K562 (cell line): ENCODE measurements around the gene TNIP1. TPM values are rescaled to one million over a fixed set of nuclear protein-coding genes. Genes with fewer than 3 reads are reported as not detected.

Experiments used
- ATAC-seq: fragments of 200-7000 bp; cut with Tn5 transposase; 3 replicates; pipeline ENCODE4 v1.9.1; 2020; ENCODE audit warnings: moderate library complexity
- BruUV-seq: library from RNA; stranded (reverse); fragments of 400-500 nt; replicated peaks from 2 replicates; lab custom pipeline; 2021; lab: Mats Ljungman, UMichigan
- CTCF ChIA-PET: fragments of 300-600 bp; formaldehyde crosslinking; extraction: SDS; loops from one replicate; lab custom pipeline; 2021; ENCODE audit warnings: low intra/inter-chr PET ratio; lab: Yijun Ruan, JAX
- POLR2A ChIA-PET: fragments of 300-600, 350-650 bp; sonication (Branson Sonifier 250); formaldehyde crosslinking; extraction: SDS; loops from one replicate; lab custom pipeline; 2021; ENCODE audit warnings: antibody characterized with exemption, inconsistent platforms; lab: Yijun Ruan, JAX
- DNase-seq, 4 experiments: peaks; one replicate each; pipeline versions ENCODE4 v3.0.0 to v3.0.0-alpha.2; 2011 to 2018; ENCODE audit warnings: low spot score in 3 of 4, mixed read lengths in 3 of 4; ENCODE audit errors: extremely low read depth in 1 of 4
- FAIRE-seq: peaks from 2 replicates; lab custom pipeline; 2011; peaks lifted over from hg19 to GRCh38; lab: Jason Lieb, UNC
- H2AFZ ChIP-seq: 2 replicates; pipeline ENCODE4 v1.6.0; 2011; ENCODE audit warnings: low read depth, low read length, control low read depth, inconsistent platforms
- H3K27ac ChIP-seq: fragments of 200-600 bp; 3 replicates; pipeline ENCODE4 v1.8.0; 2011; ENCODE audit warnings: low read depth, mild to moderate bottlenecking, control low read depth, inconsistent platforms, low read length, moderate library complexity, mixed read lengths; ENCODE audit errors: extremely low read depth
- H3K27me3 ChIP-seq, 2 experiments: fragments of 300-600 bp in 1 of 2; 2 replicates in 1 of 2; 3 replicates in 1 of 2; pipeline versions ENCODE4 v1.6.0 to v1.8.0; 2011; ENCODE audit warnings: inconsistent platforms in 2 of 2, low read length in 2 of 2, mild to moderate bottlenecking in 1 of 2, mixed read lengths in 1 of 2, moderate library complexity in 1 of 2; ENCODE audit not compliant: control insufficient read depth in 2 of 2, insufficient read depth in 2 of 2
- H3K36me3 ChIP-seq: fragments of 300-600 bp; 3 replicates; pipeline ENCODE4 v1.8.0; 2011; ENCODE audit warnings: mild to moderate bottlenecking, low read length, inconsistent platforms; ENCODE audit not compliant: control insufficient read depth, insufficient read depth
- H3K4me1 ChIP-seq, 2 experiments: fragments of 200-600 bp in 1 of 2; replicated peaks in 1 of 2; 2 replicates in 1 of 2; 3 replicates in 1 of 2; pipeline versions ENCODE4 v1.5.1 to v1.8.0; 2011; ENCODE audit warnings: inconsistent platforms in 2 of 2, low read length in 2 of 2, mild to moderate bottlenecking in 1 of 2, mixed read lengths in 1 of 2, moderate library complexity in 1 of 2; ENCODE audit not compliant: control insufficient read depth in 2 of 2, insufficient read depth in 2 of 2
- H3K4me2 ChIP-seq: 2 replicates; pipeline ENCODE4 v1.6.1; 2011; ENCODE audit warnings: low read length, control low read depth, inconsistent platforms, mixed read lengths; ENCODE audit not compliant: insufficient read depth
- H3K4me3 ChIP-seq: fragments of 200-600 bp; sonication (generic), shearing (Covaris generic); 2 replicates; pipeline ENCODE4 v1.5.1; 2016; ENCODE audit warnings: control low read depth, inconsistent platforms
- H3K79me2 ChIP-seq: fragments of 200-600 bp; 3 replicates; pipeline ENCODE4 v1.8.0; 2011; ENCODE audit warnings: low read length, inconsistent platforms; ENCODE audit not compliant: control insufficient read depth, insufficient read depth
- H3K9ac ChIP-seq, 2 experiments: 2 replicates each; pipeline versions ENCODE4 v1.6.0 to v1.6.1; 2011; ENCODE audit warnings: low read depth in 2 of 2, low read length in 2 of 2, control low read depth in 1 of 2, inconsistent platforms in 1 of 2, mild to moderate bottlenecking in 1 of 2, mixed read lengths in 1 of 2; ENCODE audit not compliant: insufficient read depth in 1 of 2
- H3K9me1 ChIP-seq: one replicate; pipeline ENCODE4 v1.6.0; 2011; ENCODE audit warnings: inconsistent platforms, mild to moderate bottlenecking, low read length, moderate library complexity; ENCODE audit not compliant: control insufficient read depth, insufficient read depth
- H3K9me3 ChIP-seq: replicated peaks from 2 replicates; pipeline ENCODE4 v1.5.1; 2011; ENCODE audit warnings: low read depth, low read length, inconsistent platforms; ENCODE audit not compliant: control insufficient read depth, insufficient read depth
- H4K20me1 ChIP-seq: replicated peaks from 2 replicates; pipeline ENCODE4 v1.6.1; 2011; ENCODE audit warnings: low read length, inconsistent platforms, mixed read lengths; ENCODE audit not compliant: control insufficient read depth, insufficient read depth
- GATA2 ChIP-seq: sonication (generic); formaldehyde crosslinking; IDR thresholded peaks from 2 replicates; pipeline ENCODE4 v1.4.0; 2020; ENCODE audit warnings: mild to moderate bottlenecking, missing genetic modification reagents
- PRPF4 ChIP-seq: fragments of 200-400 bp; formaldehyde crosslinking; IDR thresholded peaks from one replicate; pipeline ENCODE4 v1.6.1; 2017; ENCODE audit warnings: low read length, low read depth, mild to moderate bottlenecking; ENCODE audit not compliant: insufficient read depth, poor library complexity, severe bottlenecking
- RBM14 ChIP-seq: fragments of 200-400 bp; formaldehyde crosslinking; IDR thresholded peaks from 2 replicates; pipeline ENCODE4 v1.6.1; 2018; ENCODE audit warnings: low read depth, mild to moderate bottlenecking, low read length, moderate library complexity, borderline replicate concordance; ENCODE audit not compliant: insufficient read depth
- SOX6 ChIP-seq: fragments of 450-650 bp; IDR thresholded peaks from 2 replicates; pipeline ENCODE4 v1.6.1; 2014; ENCODE audit warnings: mild to moderate bottlenecking
- ZNF398 ChIP-seq: fragments of 250-450 bp; sonication (Bioruptor Pico); IDR thresholded peaks from 2 replicates; pipeline ENCODE4 v1.8.0; 2021; ENCODE audit warnings: moderate library complexity, mild to moderate bottlenecking, inconsistent platforms
- WGBS: fragments of 100-300 bp; shearing (Covaris generic); methylation state at CpG from one replicate; pipeline ENCODE4 v1.1.6; 2016; ENCODE audit warnings: low coverage, mixed read lengths; ENCODE audit not compliant: insufficient coverage; ENCODE audit errors: missing lambda C conversion rate; 5-methylcytosine and 5-hydroxymethylcytosine counted together
- in situ Hi-C: fragments of 300-500 bp; cut with MboI; formaldehyde crosslinking; loops from 4 replicates; pipeline ENCODE4 v1.15.0; 2018; ENCODE audit warnings: inconsistent platforms, mixed read lengths
- intact Hi-C: fragments of 100-400 bp; cut with micrococcal nuclease; formaldehyde crosslinking; loops from 2 replicates; pipeline ENCODE4 v1.14.2; 2022
- polyA plus RNA-seq, 8 experiments: library from polyadenylated mRNA; depleted of rRNA in 4 of 8; stranded (reverse) in 5 of 8; unstranded in 3 of 8; fragments of >200 nt; fragmentation: Nextera tagmentation in 2 of 8; fragmentation: Illumina TruSeq in 1 of 8; extraction: Ambion mirVana in 2 of 8; extraction: Trizol in 1 of 8; gene quantifications; 2 replicates each; pipeline versions ENCODE4 v1.2.1 to v1.2.3, GENCODE V29; 2011 to 2014; ENCODE audit warnings: inconsistent platforms in 1 of 8, missing spikeins in 1 of 8
- total RNA-seq, 7 experiments: library from RNA; depleted of rRNA in 6 of 7; stranded (reverse); fragments of >200 nt in 6 of 7; fragmentation: Illumina TruSeq in 2 of 7; extraction: Trizol in 2 of 7; gene quantifications; 2 replicates each; pipeline versions ENCODE4 v1.2.1 to v1.2.3, GENCODE V29; 2011 to 2021; ENCODE audit warnings: low replicate concordance in 1 of 7
- TF ChIP-seq, protein P1 (sequence below): fragments of 450-650 bp; IDR thresholded peaks from 2 replicates; pipeline ENCODE4 v1.6.1; 2016; ENCODE audit warnings: mild to moderate bottlenecking, moderate library complexity

Gene TNIP1
- total and polyA plus RNA-seq, 9 of the 15 experiments (the other 6 are each of a cell fraction or from before 2014, with no cell fraction given) = 0.46 to 41.0 (median 24.6) TPM

- Histone ChIP-seq H2AFZ (no peak overlapping the region), H3K27ac (no peak overlapping the region), H3K9ac (no peak overlapping the region), H3K4me1 (peaks cover 0 to 4% of the 10 kb centered on the region in 2 experiments; a peak in 1 of 5 replicates), H3K36me3 (peaks cover 75% of the 10 kb centered on the region), H3K9me1 (no peaks in the 10 kb centered on the region), H4K20me1 (no peaks in the 10 kb centered on the region), H3K4me2 (no peak overlapping the region), H3K27me3 (no peaks in the 10 kb centered on the region), H3K4me3 (no peak overlapping the region), H3K9me3 (no peaks in the 10 kb centered on the region), H3K79me2 (no peaks in the 10 kb centered on the region)
- CTCF ChIA-PET = no interaction called here
- WGBS = 95% methylated on average over 11 of the region's 11 CpGs
- in situ Hi-C loops = no loop called here
- no TSS peak for BruUV-seq
- DNase-seq = no peak
- POLR2A ChIA-PET = interaction anchor here (0.6 to 1.4 kb wide), 5 partner anchors 8 to 641 kb away, joined by 3 to 8 read pairs (median 3); no protein-coding TSS in a partner anchor
- FAIRE-seq = no peak
- intact Hi-C loops = no loop called here
- ATAC-seq = no peak
- TF ChIP-seq PRPF4 = no peak
- no peak for TF ChIP-seq RBM14
- no peak for TF ChIP-seq SOX6
- no peak for TF ChIP-seq ZNF398 (CRISPR knock-in tag)
- TF ChIP-seq GATA2 (CRISPR knock-in tag) = no peak
- TF ChIP-seq, protein P1, sequence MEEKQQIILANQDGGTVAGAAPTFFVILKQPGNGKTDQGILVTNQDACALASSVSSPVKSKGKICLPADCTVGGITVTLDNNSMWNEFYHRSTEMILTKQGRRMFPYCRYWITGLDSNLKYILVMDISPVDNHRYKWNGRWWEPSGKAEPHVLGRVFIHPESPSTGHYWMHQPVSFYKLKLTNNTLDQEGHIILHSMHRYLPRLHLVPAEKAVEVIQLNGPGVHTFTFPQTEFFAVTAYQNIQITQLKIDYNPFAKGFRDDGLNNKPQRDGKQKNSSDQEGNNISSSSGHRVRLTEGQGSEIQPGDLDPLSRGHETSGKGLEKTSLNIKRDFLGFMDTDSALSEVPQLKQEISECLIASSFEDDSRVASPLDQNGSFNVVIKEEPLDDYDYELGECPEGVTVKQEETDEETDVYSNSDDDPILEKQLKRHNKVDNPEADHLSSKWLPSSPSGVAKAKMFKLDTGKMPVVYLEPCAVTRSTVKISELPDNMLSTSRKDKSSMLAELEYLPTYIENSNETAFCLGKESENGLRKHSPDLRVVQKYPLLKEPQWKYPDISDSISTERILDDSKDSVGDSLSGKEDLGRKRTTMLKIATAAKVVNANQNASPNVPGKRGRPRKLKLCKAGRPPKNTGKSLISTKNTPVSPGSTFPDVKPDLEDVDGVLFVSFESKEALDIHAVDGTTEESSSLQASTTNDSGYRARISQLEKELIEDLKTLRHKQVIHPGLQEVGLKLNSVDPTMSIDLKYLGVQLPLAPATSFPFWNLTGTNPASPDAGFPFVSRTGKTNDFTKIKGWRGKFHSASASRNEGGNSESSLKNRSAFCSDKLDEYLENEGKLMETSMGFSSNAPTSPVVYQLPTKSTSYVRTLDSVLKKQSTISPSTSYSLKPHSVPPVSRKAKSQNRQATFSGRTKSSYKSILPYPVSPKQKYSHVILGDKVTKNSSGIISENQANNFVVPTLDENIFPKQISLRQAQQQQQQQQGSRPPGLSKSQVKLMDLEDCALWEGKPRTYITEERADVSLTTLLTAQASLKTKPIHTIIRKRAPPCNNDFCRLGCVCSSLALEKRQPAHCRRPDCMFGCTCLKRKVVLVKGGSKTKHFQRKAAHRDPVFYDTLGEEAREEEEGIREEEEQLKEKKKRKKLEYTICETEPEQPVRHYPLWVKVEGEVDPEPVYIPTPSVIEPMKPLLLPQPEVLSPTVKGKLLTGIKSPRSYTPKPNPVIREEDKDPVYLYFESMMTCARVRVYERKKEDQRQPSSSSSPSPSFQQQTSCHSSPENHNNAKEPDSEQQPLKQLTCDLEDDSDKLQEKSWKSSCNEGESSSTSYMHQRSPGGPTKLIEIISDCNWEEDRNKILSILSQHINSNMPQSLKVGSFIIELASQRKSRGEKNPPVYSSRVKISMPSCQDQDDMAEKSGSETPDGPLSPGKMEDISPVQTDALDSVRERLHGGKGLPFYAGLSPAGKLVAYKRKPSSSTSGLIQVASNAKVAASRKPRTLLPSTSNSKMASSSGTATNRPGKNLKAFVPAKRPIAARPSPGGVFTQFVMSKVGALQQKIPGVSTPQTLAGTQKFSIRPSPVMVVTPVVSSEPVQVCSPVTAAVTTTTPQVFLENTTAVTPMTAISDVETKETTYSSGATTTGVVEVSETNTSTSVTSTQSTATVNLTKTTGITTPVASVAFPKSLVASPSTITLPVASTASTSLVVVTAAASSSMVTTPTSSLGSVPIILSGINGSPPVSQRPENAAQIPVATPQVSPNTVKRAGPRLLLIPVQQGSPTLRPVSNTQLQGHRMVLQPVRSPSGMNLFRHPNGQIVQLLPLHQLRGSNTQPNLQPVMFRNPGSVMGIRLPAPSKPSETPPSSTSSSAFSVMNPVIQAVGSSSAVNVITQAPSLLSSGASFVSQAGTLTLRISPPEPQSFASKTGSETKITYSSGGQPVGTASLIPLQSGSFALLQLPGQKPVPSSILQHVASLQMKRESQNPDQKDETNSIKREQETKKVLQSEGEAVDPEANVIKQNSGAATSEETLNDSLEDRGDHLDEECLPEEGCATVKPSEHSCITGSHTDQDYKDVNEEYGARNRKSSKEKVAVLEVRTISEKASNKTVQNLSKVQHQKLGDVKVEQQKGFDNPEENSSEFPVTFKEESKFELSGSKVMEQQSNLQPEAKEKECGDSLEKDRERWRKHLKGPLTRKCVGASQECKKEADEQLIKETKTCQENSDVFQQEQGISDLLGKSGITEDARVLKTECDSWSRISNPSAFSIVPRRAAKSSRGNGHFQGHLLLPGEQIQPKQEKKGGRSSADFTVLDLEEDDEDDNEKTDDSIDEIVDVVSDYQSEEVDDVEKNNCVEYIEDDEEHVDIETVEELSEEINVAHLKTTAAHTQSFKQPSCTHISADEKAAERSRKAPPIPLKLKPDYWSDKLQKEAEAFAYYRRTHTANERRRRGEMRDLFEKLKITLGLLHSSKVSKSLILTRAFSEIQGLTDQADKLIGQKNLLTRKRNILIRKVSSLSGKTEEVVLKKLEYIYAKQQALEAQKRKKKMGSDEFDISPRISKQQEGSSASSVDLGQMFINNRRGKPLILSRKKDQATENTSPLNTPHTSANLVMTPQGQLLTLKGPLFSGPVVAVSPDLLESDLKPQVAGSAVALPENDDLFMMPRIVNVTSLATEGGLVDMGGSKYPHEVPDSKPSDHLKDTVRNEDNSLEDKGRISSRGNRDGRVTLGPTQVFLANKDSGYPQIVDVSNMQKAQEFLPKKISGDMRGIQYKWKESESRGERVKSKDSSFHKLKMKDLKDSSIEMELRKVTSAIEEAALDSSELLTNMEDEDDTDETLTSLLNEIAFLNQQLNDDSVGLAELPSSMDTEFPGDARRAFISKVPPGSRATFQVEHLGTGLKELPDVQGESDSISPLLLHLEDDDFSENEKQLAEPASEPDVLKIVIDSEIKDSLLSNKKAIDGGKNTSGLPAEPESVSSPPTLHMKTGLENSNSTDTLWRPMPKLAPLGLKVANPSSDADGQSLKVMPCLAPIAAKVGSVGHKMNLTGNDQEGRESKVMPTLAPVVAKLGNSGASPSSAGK = no peak
These were observed 39.1 kb downstream of the TNIP1 start for GRCh38 chr5:151041577-151042268.
